Natural killer cell (primary cell): ENCODE data around the gene RRH. TPM values are rescaled to one million over a fixed set of nuclear protein-coding genes. Genes with fewer than 3 reads are reported as not detected.

Experiments used
- ATAC-seq, 3 donors: fragments of 150-1000 bp in 2 of 3; fragments of 200-7000 bp in 1 of 3; cut with Tn5 transposase; 1 replicate in 1 of 3; 2 replicates in 2 of 3; pipeline ENCODE4 v1.10.0; 2021; ENCODE audit warnings: mild to moderate bottlenecking in 2 of 3, moderate library complexity in 2 of 3
- DNase-seq, 2 donors: peaks; one replicate each; pipeline versions ENCODE4 v3.0.0 to v3.0.0-alpha.2; 2013 to 2021; ENCODE audit warnings: mixed read lengths in 1 of 2
- H3K27ac ChIP-seq: one replicate; pipeline ENCODE4 v1.5.1; 2013; ENCODE audit warnings: mild to moderate bottlenecking, low read length
- H3K27me3 ChIP-seq: one replicate; pipeline ENCODE4 v1.6.1; 2013; ENCODE audit warnings: low read length; ENCODE audit not compliant: control insufficient read depth, insufficient read depth
- H3K36me3 ChIP-seq: one replicate; pipeline ENCODE4 v1.6.1; 2013; ENCODE audit warnings: low read length; ENCODE audit not compliant: control insufficient read depth, insufficient read depth
- H3K4me1 ChIP-seq: one replicate; pipeline ENCODE4 v1.6.1; 2013; ENCODE audit warnings: low read length; ENCODE audit not compliant: control insufficient read depth, insufficient read depth
- H3K4me3 ChIP-seq: one replicate; pipeline ENCODE4 v1.5.1; 2013; ENCODE audit warnings: low read length
- H3K9me3 ChIP-seq: one replicate; pipeline ENCODE4 v1.6.1; 2013; ENCODE audit warnings: low read length; ENCODE audit not compliant: control insufficient read depth, insufficient read depth
- H3K27ac Mint-ChIP-seq, 2 donors: one replicate each; pipeline ENCODE4 v1.8.0; 2022; ENCODE audit warnings: mild to moderate bottlenecking in 2 of 2, mixed read lengths in 2 of 2, moderate library complexity in 1 of 2
- H3K27me3 Mint-ChIP-seq, 2 donors: one replicate each; pipeline ENCODE4 v1.8.0; 2022; ENCODE audit warnings: low read depth in 2 of 2, mixed read lengths in 2 of 2
- H3K36me3 Mint-ChIP-seq: one replicate; pipeline ENCODE4 v1.8.0; 2022; ENCODE audit warnings: mixed read lengths
- H3K4me1 Mint-ChIP-seq, 2 donors: one replicate each; pipeline ENCODE4 v1.8.0; 2022; ENCODE audit warnings: mixed read lengths in 2 of 2
- H3K4me3 Mint-ChIP-seq: one replicate; pipeline ENCODE4 v1.8.0; 2022; ENCODE audit warnings: mild to moderate bottlenecking, moderate library complexity, mixed read lengths
- H3K9me3 Mint-ChIP-seq, 2 donors: one replicate each; pipeline ENCODE4 v1.8.0; 2022; ENCODE audit warnings: mixed read lengths in 2 of 2
- WGBS: methylation state at CpG from one replicate; pipeline ENCODE4 v1.1.7; 2013; ENCODE audit warnings: missing lambda C conversion rate; ENCODE audit not compliant: insufficient coverage; 5-methylcytosine and 5-hydroxymethylcytosine counted together
- intact Hi-C: fragments of 100-400 bp; cut with micrococcal nuclease; formaldehyde crosslinking; loops from one replicate; pipeline ENCODE4 v1.14.2; 2022
- total RNA-seq, 4 donors: library from RNA; stranded (reverse); fragments of 120-200 nt in 1 of 4; gene quantifications; one replicate each; pipeline versions ENCODE4 v1.2.3 to v1.2.4, GENCODE V29; 2013 to 2022
- TF ChIP-seq, protein P1 (sequence below): fragments of 200-600 bp; IDR thresholded peaks from one replicate; pipeline ENCODE4 v1.8.0; 2022; ENCODE audit warnings: antibody characterized with exemption

Gene RRH
- total RNA-seq, 3 donors from 2014 or later (not counting 1 experiment from before 2014, with no cell fraction given) = 0.24 TPM; not detected in 2

GRCh38 chr4:109826719-109827118 is 1.1 kb upstream of the RRH start:
- peaks cover 36% of the 10 kb centered on the region for H3K36me3 ChIP-seq
- DNase-seq (peak in 1 of 2 donors; percentile 46), ATAC-seq (peak; percentile 44 to 64 (median 57))
- Mint-ChIP-seq H3K4me1 (no peaks in the 10 kb centered on the region), H3K27me3 (no peaks in the 10 kb centered on the region), H3K9me3 (no peaks in the 10 kb centered on the region), H3K27ac (no peak overlapping the region), H3K4me3 (no peak overlapping the region), H3K36me3 (no peaks in the 10 kb centered on the region)
- intact Hi-C loops = loop anchor here (1.0 kb wide), 2 partner anchors 123 to 404 kb away; partner anchors contain the start of gene CASP6
- no peaks in the 10 kb centered on the region for H3K4me1 ChIP-seq
- H3K27me3 ChIP-seq = no peaks in the 10 kb centered on the region
- H3K4me3 ChIP-seq = no peak overlapping the region
- H3K9me3 ChIP-seq = no peaks in the 10 kb centered on the region
- TF ChIP-seq, protein P1, sequence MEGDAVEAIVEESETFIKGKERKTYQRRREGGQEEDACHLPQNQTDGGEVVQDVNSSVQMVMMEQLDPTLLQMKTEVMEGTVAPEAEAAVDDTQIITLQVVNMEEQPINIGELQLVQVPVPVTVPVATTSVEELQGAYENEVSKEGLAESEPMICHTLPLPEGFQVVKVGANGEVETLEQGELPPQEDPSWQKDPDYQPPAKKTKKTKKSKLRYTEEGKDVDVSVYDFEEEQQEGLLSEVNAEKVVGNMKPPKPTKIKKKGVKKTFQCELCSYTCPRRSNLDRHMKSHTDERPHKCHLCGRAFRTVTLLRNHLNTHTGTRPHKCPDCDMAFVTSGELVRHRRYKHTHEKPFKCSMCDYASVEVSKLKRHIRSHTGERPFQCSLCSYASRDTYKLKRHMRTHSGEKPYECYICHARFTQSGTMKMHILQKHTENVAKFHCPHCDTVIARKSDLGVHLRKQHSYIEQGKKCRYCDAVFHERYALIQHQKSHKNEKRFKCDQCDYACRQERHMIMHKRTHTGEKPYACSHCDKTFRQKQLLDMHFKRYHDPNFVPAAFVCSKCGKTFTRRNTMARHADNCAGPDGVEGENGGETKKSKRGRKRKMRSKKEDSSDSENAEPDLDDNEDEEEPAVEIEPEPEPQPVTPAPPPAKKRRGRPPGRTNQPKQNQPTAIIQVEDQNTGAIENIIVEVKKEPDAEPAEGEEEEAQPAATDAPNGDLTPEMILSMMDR = peak; percentile 64
- no peak overlapping the region for H3K27ac ChIP-seq

DNA sequence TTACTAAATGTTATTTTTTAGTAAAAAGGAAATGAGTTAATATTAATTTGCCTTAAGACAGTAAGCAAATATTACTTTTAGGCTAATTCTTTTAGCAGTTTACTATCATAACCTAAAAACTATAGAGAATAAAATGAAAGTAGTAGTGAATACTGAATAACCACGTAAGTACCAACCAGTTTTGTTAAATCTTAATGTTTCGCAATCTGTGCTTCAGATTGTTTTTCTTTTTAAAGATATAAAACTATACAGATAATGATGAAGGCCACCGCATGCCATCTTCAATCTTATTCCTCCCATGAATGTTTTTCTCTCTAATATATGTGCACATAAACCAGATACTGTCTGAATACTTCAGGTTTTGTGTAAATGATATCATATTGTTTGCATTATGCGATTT is 6.0 kb downstream of the RRH start:
- intact Hi-C loops = no loop called here
- Mint-ChIP-seq H3K27ac (no peak overlapping the region), H3K9me3 (no peaks in the 10 kb centered on the region), H3K4me1 (no peaks in the 10 kb centered on the region), H3K4me3 (no peak overlapping the region), H3K27me3 (no peaks in the 10 kb centered on the region), H3K36me3 (peaks cover 6% of the 10 kb centered on the region)
- DNase-seq (no peak), ATAC-seq (no peak)
- no peak overlapping the region for H3K4me3 ChIP-seq
- TF ChIP-seq, protein P1 = no peak
- peaks cover 1% of the 10 kb centered on the region for H3K36me3 ChIP-seq
- no peaks in the 10 kb centered on the region for H3K9me3 ChIP-seq
- no CpG with 5 or more reads among the region's 4 CpGs for WGBS
- H3K27ac ChIP-seq = no peak overlapping the region
- H3K27me3 ChIP-seq = no peaks in the 10 kb centered on the region
- no peaks in the 10 kb centered on the region for H3K4me1 ChIP-seq

DNA sequence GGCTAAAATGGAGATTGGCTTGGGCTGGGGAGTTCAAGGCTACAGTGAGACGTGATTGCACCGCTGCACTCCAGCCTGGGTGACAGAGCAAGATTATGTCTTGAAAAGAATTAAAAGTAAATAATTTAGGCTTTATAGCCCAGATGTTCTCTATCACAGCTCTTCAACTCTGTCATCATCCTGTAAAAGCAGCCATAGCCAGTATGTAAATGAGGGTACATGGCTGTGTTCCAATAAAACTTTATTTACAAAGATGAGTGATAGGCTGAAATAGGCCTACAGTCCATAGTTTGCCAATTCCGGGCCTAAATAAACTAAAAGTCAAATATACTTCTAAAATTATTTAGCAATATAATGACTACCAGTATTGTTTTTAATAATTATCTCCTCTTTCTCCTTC is 9.2 kb downstream of the RRH start:
- H3K36me3 ChIP-seq = no peaks in the 10 kb centered on the region
- intact Hi-C loops = no loop called here
- peaks cover 6% of the 10 kb centered on the region for H3K36me3 Mint-ChIP-seq
- no peak overlapping the region for H3K4me3 ChIP-seq
- H3K9me3 ChIP-seq = no peaks in the 10 kb centered on the region
- no peaks in the 10 kb centered on the region for H3K4me1 ChIP-seq
- ATAC-seq (no peak), DNase-seq (no peak)
- TF ChIP-seq, protein P1 = no peak
- WGBS = 100% methylated on average over 1 of the region's 3 CpGs
- no peaks in the 10 kb centered on the region for H3K9me3 Mint-ChIP-seq
- H3K27me3 ChIP-seq = no peaks in the 10 kb centered on the region
- no peak overlapping the region for H3K4me3 Mint-ChIP-seq
- no peak overlapping the region for H3K27ac Mint-ChIP-seq
- H3K27ac ChIP-seq = no peak overlapping the region
- no peaks in the 10 kb centered on the region for H3K4me1 Mint-ChIP-seq
- no peaks in the 10 kb centered on the region for H3K27me3 Mint-ChIP-seq

DNA sequence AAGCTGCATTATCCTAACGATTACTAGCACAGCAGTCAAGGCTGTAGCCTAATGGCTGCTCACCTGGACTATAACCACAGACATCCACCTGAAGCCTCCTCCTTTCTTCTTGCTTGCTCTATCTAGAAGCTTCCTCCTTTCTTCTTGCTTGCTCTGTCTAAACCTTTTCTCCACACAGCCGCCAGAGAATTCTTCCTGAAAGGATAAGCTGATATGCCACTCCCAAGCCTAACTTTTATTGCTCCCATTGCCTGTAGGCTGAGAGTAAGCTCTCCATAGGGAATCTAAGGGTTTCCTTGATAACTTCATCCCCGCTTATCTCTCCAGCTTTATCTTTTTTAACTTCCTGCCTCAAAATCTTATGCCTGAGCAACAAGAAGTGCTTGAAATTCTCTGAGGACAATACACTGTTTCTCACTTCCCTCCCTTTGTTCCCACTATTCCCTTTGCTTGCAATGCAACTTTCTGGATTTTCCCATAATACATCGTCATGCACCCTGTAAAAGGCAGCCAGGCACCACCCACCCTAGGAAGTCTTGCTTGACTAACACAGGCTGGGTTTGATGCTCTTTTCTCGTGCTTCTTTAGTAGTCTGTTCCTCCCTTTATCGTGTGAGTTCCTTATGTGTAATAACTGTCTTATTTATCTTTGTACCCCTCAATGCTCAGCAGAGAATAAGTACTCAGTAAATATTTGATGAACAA is 18.8 kb downstream of the RRH start:
- intact Hi-C loops = no loop called here
- no peak for ATAC-seq
- no peak overlapping the region for H3K4me3 ChIP-seq
- DNase-seq = no peak
- Mint-ChIP-seq H3K27me3 (peaks cover 4 to 11% of the 10 kb centered on the region in 2 donors), H3K4me3 (no peak overlapping the region), H3K9me3 (no peaks in the 10 kb centered on the region), H3K4me1 (no peaks in the 10 kb centered on the region), H3K36me3 (no peaks in the 10 kb centered on the region), H3K27ac (no peak overlapping the region)
- H3K27me3 ChIP-seq = no peaks in the 10 kb centered on the region
- no peaks in the 10 kb centered on the region for H3K9me3 ChIP-seq
- H3K36me3 ChIP-seq = no peaks in the 10 kb centered on the region
- TF ChIP-seq, protein P1 = no peak
- WGBS = 66% methylated on average over 4 of the region's 6 CpGs
- H3K27ac ChIP-seq = no peak overlapping the region
- no peaks in the 10 kb centered on the region for H3K4me1 ChIP-seq
